ENCODE results near the gene ANXA4. TPM values are rescaled to one million over a fixed set of nuclear protein-coding genes. Genes with fewer than 3 reads are reported as not detected.

Gene ANXA4
- total RNA-seq, 3 donors from 2014 or later = 9.6 to 12.4 (median 11.2) TPM

- no peaks in the 10 kb centered on the region for H3K27me3 Mint-ChIP-seq (ENCODE audit: low read depth)
- DNase-seq = no peak
- no peak overlapping the region for H3K4me3 Mint-ChIP-seq
- H3K36me3 Mint-ChIP-seq (ENCODE audit: insufficient read depth) = peaks cover 15% of the 10 kb centered on the region
- no peaks in the 10 kb centered on the region for H3K9me3 Mint-ChIP-seq
- no peak for ATAC-seq
- peaks cover 46% of the 10 kb centered on the region for H3K4me1 Mint-ChIP-seq (ENCODE audit: low read depth)
Measured at GRCh38 chr2:69836316-69836715, 94.4 kb downstream of the ANXA4 start.

GRCh38 chr2:69837533-69837932 is 95.6 kb downstream of the ANXA4 start:
- no peak for DNase-seq
- H3K4me1 Mint-ChIP-seq (ENCODE audit: low read depth) = peaks cover 37% of the 10 kb centered on the region
- ATAC-seq = no peak
- H3K4me3 Mint-ChIP-seq = no peak overlapping the region
- peaks cover 23% of the 10 kb centered on the region for H3K36me3 Mint-ChIP-seq (ENCODE audit: insufficient read depth)
- no peaks in the 10 kb centered on the region for H3K9me3 Mint-ChIP-seq
- no peaks in the 10 kb centered on the region for H3K27me3 Mint-ChIP-seq (ENCODE audit: low read depth)

- Mint-ChIP-seq H3K27me3 (ENCODE audit: low read depth) (no peaks in the 10 kb centered on the region), H3K4me1 (ENCODE audit: low read depth) (peaks cover 5% of the 10 kb centered on the region), H3K9me3 (no peaks in the 10 kb centered on the region), H3K4me3 (no peak overlapping the region), H3K36me3 (ENCODE audit: insufficient read depth) (peaks cover 33% of the 10 kb centered on the region)
- DNase-seq (no peak), ATAC-seq (no peak)
Measured at GRCh38 chr2:69843993-69844392, 102.1 kb downstream of the ANXA4 start.

GRCh38 chr2:69844560-69844959 is 102.6 kb downstream of the ANXA4 start:
- ATAC-seq = no peak
- Mint-ChIP-seq H3K27me3 (ENCODE audit: low read depth) (no peaks in the 10 kb centered on the region), H3K4me3 (no peak overlapping the region), H3K36me3 (ENCODE audit: insufficient read depth) (peaks cover 32% of the 10 kb centered on the region), H3K4me1 (ENCODE audit: low read depth) (peaks cover 5% of the 10 kb centered on the region), H3K9me3 (no peaks in the 10 kb centered on the region)
- DNase-seq = no peak

GRCh38 chr2:69846182-69847067 is 104.5 kb downstream of the ANXA4 start:
- Mint-ChIP-seq H3K4me3 (no peak overlapping the region), H3K27me3 (ENCODE audit: low read depth) (no peaks in the 10 kb centered on the region), H3K36me3 (ENCODE audit: insufficient read depth) (peaks cover 33% of the 10 kb centered on the region), H3K9me3 (no peaks in the 10 kb centered on the region), H3K4me1 (ENCODE audit: low read depth) (peaks cover 5% of the 10 kb centered on the region)
- DNase-seq (no peak), ATAC-seq (no peak)

GRCh38 chr2:69847068-69847828 is 105.3 kb downstream of the ANXA4 start:
- Mint-ChIP-seq H3K4me3 (no peak overlapping the region), H3K4me1 (ENCODE audit: low read depth) (peaks cover 5% of the 10 kb centered on the region), H3K36me3 (ENCODE audit: insufficient read depth) (peaks cover 30% of the 10 kb centered on the region), H3K27me3 (ENCODE audit: low read depth) (no peaks in the 10 kb centered on the region), H3K9me3 (no peaks in the 10 kb centered on the region)
- DNase-seq (no peak), ATAC-seq (no peak)

- DNase-seq (no peak), ATAC-seq (no peak)
- H3K4me1 Mint-ChIP-seq (ENCODE audit: low read depth) = peaks cover 5% of the 10 kb centered on the region
- H3K4me3 Mint-ChIP-seq = no peak overlapping the region
- H3K27me3 Mint-ChIP-seq (ENCODE audit: low read depth) = no peaks in the 10 kb centered on the region
- H3K36me3 Mint-ChIP-seq (ENCODE audit: insufficient read depth) = peaks cover 31% of the 10 kb centered on the region
- H3K9me3 Mint-ChIP-seq = no peaks in the 10 kb centered on the region
Measured at GRCh38 chr2:69848186-69848790, 106.4 kb downstream of the ANXA4 start.

- no peaks in the 10 kb centered on the region for H3K27me3 Mint-ChIP-seq (ENCODE audit: low read depth)
- ATAC-seq (no peak), DNase-seq (no peak)
- H3K4me3 Mint-ChIP-seq = no peak overlapping the region
- peaks cover 17% of the 10 kb centered on the region for H3K36me3 Mint-ChIP-seq (ENCODE audit: insufficient read depth)
- H3K9me3 Mint-ChIP-seq = no peaks in the 10 kb centered on the region
- no peaks in the 10 kb centered on the region for H3K4me1 Mint-ChIP-seq (ENCODE audit: low read depth)
Measured at GRCh38 chr2:69858261-69858660, 116.3 kb downstream of the ANXA4 start.

- DNase-seq = no peak
- Mint-ChIP-seq H3K4me3 (no peak overlapping the region), H3K4me1 (ENCODE audit: low read depth) (no peaks in the 10 kb centered on the region), H3K36me3 (ENCODE audit: insufficient read depth) (peaks cover 18% of the 10 kb centered on the region), H3K9me3 (no peaks in the 10 kb centered on the region), H3K27me3 (ENCODE audit: low read depth) (no peaks in the 10 kb centered on the region)
- no peak for ATAC-seq
Measured at GRCh38 chr2:69863298-69863697, 121.4 kb downstream of the ANXA4 start.

Other genes with a start within 250 kb of the ANXA4 start
- 10 to 100 TPM; 46.1 to 54.5 (median 51.6) TPM for gene AAK1, start 98.4 kb upstream of the ANXA4 start, total RNA-seq
- 10 to 100 TPM; 10.4 to 16.4 (median 12.3) TPM for gene GMCL1, start 87.5 kb downstream of the ANXA4 start, total RNA-seq
- gene SNRNP27, start 151.8 kb downstream of the ANXA4 start, total RNA-seq = 10 to 100 TPM; 57.4 to 77.1 (median 75.4) TPM
- 10 to 100 TPM in 2 of 3 donors, 1 to 10 TPM in 1; 9.2 to 12.5 (median 11.8) TPM for gene MXD1, start 173.0 kb downstream of the ANXA4 start, total RNA-seq
- under 1 TPM; 0.46 to 0.74 (median 0.54) TPM for gene ASPRV1, start 219.5 kb downstream of the ANXA4 start, total RNA-seq

All from activated T-cell treated with anti-CD3 and anti-CD28 coated beads, Interleukin-2, amount 50 U/mL, for 4 hours (primary cell).